Islet of Langerhans (tissue), 1 donor: Measurements from ENCODE around the gene TRPV2.

ENCODE experiments used
- FAIRE-seq: peaks from one replicate; lab custom pipeline; 2011; peaks lifted over from hg19 to GRCh38; lab: Jason Lieb, UNC

Gene TRPV2

GRCh38 chr17:16406742-16407674 is 8.4 kb upstream of the TRPV2 start:
- FAIRE-seq = no peak

- FAIRE-seq = no peak
These were observed 7.3 kb upstream of the TRPV2 start for GRCh38 chr17:16407911-16408588.

GRCh38 chr17:16417399-16417798 is 2.0 kb downstream of the TRPV2 start:
- FAIRE-seq = no peak

- no peak for FAIRE-seq
These were observed 2.7 kb downstream of the TRPV2 start for GRCh38 chr17:16417896-16418684.

DNA sequence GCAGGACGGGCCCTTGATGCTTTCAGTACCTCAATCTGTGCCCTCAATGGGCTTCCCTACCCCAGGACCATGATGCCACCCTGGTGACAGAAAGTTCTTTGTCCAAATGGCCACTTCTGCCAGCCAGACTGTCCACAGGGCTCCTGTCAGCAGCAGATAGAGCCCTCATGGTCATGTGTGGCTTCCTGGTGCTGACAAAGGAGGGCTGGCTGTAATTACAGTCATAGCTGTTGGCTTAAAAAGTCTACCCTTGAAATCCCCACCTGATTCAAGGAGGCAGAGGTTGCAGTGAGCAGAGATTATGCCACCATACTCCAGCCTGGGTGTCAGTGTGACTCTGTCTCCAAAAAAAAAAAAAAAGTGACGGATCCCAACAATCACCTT is 3.3 kb downstream of the TRPV2 start:
- no peak for FAIRE-seq

GRCh38 chr17:16419074-16419928 is 3.9 kb downstream of the TRPV2 start:
- no peak for FAIRE-seq

DNA sequence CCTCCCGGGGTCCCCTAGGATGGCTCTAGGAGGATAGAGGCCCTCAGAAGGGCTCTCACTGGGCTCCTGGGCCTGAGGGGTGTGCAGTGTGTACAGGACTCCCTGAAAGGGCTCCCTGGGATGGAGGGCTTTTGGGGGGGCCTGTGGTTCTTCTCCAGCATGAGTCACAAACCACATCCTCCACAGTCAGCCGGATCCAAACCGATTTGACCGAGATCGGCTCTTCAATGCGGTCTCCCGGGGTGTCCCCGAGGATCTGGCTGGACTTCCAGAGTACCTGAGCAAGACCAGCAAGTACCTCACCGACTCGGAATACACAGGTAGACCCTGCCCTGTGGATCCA is 4.5 kb downstream of the TRPV2 start:
- no peak for FAIRE-seq

- FAIRE-seq = no peak
These were observed 7.0 kb downstream of the TRPV2 start for GRCh38 chr17:16422416-16422815.

GRCh38 chr17:16423226-16423872 is 8.0 kb downstream of the TRPV2 start:
- no peak for FAIRE-seq

DNA sequence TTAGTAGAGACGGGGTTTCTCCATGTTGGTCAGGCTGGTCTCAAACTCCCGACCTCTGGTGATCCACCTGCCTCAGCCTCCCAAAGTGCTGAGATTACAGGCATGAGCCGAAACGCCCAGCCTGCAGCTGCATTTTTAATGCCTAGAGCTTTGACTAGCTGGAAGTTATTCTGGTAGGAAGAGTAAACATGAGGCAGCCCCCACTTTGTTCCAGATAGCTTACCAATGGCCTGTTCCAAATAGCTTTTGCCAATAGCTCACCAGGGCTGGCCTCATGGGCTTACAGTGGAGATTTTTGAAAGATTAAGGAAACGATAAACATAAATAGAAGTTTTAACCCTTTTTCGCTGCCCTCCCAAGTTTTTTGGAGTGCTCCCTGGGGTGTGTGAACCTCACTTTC is 9.8 kb downstream of the TRPV2 start:
- no peak for FAIRE-seq

- FAIRE-seq = no peak
These were observed 10.6 kb downstream of the TRPV2 start for GRCh38 chr17:16425698-16426659.

DNA sequence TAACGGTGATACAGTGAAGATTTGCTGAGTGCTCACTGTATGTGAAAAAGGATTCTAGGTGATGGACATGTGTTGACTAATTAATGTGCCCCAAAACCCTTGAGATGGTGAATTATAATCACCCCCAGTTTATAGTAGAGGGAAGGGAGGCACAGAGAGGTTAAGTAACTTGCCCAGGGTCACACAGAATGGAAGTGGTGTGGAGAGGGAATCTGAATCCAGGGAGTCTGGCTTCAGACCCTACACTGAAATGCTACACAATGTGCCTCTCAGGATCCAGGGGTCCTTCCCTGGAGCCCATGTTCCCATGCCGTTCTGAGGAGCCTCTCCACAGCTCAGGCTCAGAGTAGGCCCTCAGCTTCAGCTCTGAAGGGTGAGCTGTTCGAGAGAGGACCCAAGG is 11.6 kb downstream of the TRPV2 start:
- no peak for FAIRE-seq

GRCh38 chr17:16428098-16428882 is 12.9 kb downstream of the TRPV2 start:
- FAIRE-seq = no peak

DNA sequence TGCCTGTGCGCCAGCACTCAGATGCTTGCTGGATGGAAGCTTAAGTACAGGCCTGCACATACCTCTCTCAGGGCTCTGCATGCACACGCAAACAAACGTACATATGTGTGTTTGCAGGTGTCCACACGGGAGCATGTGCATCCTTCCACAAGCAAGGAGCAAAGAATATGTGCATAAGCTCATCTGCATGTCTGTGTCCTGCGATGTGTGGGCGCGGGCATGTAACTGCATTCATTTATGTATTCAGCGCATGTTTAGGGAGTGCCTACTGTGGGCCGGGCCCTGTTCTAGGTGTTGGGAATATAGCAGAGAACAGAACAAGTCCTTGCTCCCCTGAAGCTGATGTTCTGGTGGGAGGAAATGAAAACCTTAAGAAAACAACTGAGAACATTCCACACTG is 13.7 kb downstream of the TRPV2 start:
- FAIRE-seq = no peak

- FAIRE-seq = no peak
These were observed 15.3 kb downstream of the TRPV2 start for GRCh38 chr17:16430650-16431049.

GRCh38 chr17:16432017-16432416 is 16.6 kb downstream of the TRPV2 start:
- no peak for FAIRE-seq

DNA sequence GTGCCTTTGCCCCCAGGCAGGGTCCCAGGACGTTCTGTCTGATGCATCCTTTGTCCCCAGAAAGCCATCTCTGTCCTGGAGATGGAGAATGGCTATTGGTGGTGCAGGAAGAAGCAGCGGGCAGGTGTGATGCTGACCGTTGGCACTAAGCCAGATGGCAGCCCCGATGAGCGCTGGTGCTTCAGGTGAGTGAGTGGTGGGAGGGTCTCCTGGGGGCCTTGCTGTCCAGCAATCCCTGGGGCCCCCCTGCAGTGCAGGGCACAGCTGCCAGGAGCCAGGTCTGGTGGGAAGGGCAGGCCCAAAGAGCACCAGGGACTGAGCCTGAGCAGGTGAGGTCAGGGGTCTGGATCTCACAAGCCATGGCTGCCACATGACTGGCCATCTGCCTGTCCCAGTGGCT is 18.1 kb downstream of the TRPV2 start:
- FAIRE-seq = no peak

DNA sequence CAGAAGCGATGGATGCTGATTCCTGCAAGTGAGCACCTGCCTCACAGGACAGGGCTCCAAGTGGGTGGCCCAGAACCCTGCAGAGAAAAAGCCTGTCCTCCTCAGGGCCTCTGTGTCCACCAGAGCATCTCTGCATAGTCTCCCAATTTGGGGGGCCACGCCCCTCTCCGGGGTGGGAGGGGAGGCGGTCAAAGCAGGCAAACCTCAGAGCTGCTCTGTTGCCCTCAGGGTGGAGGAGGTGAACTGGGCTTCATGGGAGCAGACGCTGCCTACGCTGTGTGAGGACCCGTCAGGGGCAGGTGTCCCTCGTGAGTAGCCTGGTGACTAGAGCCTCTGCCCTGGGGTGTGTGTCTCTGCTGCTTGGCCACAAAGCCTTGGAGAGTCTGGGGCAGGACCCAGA is 19.3 kb downstream of the TRPV2 start:
- FAIRE-seq = no peak
